WI38 (cell line): Measurements from ENCODE around the gene SLC27A4.

Source experiments
- H3K4me3 ChIP-seq: 2 replicates; pipeline ENCODE4 v1.5.1; 2011; ENCODE audit warnings: low read depth, mild to moderate bottlenecking, control low read depth, low read length
- TF ChIP-seq, protein P1 (sequence below): IDR thresholded peaks from 2 replicates; pipeline ENCODE4 v1.5.1; 2012; ENCODE audit warnings: low read depth, mild to moderate bottlenecking, control low read depth, low read length

SLC27A4 gene

DNA sequence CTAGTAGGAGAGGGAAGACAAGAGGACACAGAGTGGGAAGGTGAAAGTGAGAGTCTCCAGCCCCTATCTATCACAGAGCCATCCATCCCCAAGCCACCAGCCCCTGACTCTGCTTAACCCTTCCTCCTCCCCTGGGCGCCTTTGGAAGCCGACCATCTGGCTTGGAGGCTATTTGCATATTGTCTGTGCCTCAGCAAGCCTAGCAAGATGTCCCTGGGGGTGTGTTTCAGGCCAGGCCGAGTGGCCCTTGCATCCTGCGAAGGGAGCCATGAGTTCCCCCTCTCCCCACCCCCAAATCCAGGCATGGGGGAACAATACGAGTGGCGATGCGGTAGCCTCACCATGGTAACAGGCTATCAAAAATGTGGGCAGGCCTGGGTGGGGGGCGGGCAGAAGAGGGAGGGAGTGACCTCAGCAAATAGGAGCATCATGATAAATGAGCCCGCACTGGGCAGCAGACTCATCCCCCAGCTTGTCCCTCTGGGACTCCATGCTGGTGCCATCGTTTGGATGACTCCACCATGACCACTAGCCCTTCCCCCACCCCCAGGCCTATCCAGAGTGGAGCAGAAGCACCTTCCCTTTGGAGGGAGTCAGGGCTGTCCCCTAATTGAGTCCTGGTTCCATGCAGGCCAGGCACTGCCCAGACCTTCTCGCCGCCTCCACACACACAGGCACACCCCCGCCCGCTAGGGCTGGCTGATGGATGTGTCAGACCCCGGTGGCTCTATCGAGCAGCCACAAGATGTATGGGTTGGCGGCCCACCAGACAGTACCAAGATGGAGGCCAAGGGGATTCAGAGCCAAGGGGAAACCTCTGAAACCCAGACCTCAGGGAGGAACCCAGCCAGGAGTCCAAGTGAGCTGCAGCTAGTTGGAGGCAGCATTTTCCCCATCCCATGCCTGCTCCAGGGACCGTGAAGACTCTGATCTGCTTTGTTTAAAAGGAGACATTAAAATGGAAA, 45.5 kb downstream of the SLC27A4 start:
- TF ChIP-seq, protein P1, sequence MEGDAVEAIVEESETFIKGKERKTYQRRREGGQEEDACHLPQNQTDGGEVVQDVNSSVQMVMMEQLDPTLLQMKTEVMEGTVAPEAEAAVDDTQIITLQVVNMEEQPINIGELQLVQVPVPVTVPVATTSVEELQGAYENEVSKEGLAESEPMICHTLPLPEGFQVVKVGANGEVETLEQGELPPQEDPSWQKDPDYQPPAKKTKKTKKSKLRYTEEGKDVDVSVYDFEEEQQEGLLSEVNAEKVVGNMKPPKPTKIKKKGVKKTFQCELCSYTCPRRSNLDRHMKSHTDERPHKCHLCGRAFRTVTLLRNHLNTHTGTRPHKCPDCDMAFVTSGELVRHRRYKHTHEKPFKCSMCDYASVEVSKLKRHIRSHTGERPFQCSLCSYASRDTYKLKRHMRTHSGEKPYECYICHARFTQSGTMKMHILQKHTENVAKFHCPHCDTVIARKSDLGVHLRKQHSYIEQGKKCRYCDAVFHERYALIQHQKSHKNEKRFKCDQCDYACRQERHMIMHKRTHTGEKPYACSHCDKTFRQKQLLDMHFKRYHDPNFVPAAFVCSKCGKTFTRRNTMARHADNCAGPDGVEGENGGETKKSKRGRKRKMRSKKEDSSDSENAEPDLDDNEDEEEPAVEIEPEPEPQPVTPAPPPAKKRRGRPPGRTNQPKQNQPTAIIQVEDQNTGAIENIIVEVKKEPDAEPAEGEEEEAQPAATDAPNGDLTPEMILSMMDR = no peak
- no peak overlapping the region for H3K4me3 ChIP-seq

DNA sequence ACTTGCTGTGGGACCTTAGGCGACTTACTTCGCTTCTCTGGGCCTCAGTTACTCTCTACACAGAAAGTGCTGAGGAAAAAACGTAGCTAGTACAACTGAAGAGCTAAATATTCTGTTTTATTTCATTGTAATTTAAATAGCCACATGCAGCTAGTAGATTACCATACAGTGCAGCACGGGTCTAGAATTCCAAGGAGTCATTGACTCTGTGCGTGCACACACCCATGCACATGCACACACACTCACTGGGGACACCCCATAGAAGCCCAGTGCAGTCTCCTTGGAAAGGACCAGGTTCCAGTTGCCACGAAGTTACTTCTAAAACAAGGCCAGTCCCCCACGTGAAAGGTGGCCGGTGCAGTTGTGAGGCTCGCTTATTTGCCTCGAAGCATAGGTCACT, 47.8 kb downstream of the SLC27A4 start:
- TF ChIP-seq, protein P1 = no peak
- no peak overlapping the region for H3K4me3 ChIP-seq

- no peak overlapping the region for H3K4me3 ChIP-seq
- TF ChIP-seq, protein P1 = no peak
Measured at GRCh38 chr9:128389395-128390149, 49.2 kb downstream of the SLC27A4 start.

DNA sequence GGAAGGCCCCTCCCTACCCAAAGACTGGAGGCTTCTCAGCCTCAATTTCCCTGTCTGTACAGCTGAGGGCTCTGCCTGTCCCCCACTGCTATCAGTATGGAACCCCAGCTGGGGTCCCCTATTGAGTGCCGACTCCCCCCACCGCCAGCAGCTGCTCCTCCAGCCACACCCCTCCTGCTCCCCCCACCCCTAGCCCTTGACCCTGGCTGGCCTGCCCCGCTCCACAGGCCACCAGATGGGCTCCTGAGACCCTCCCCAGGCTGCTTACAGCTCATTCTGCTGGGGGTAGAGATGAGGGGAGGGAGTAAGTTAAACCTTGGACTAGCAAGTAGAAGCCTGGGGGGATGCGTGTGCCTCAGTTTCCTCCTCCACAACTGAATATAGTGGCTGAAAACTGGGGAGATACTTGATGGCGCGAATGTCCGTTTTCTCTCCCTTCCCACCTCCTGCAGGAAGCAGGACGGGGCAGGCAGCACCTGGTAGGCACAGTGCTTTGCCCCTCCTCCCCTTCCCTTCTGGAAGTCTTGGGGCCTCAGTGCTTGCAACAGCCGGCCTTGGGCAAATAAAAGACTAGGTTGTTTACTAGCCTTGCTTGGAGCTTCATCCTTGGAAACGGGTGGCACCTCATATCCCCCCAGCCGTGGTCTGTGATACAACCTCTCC, 50.0 kb downstream of the SLC27A4 start:
- no peak overlapping the region for H3K4me3 ChIP-seq
- TF ChIP-seq, protein P1 = no peak

- H3K4me3 ChIP-seq = no peak overlapping the region
- TF ChIP-seq, protein P1 = no peak
Measured at GRCh38 chr9:128390813-128391711, 50.7 kb downstream of the SLC27A4 start.

DNA sequence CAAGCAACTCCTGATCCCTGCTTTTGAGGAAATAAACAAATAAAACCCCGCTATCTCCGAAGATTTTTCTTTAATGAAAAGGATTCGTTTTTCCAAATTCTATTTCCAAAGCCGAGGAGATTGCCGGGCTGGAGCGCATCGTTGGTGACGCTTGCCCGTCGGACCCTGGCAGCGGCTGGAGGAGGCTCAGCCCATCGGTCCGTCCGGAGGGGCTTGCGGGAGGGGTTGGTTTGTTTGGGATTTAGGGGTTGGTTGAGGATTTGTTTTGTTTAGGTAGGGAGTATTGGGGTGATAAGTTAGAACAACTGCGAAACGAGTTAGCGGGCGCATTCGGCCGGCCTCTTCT, 51.6 kb downstream of the SLC27A4 start:
- H3K4me3 ChIP-seq = no peak overlapping the region
- TF ChIP-seq, protein P1 = no peak
